IMR-90 (cell line): ENCODE results near the gene FFAR1. TPM values are rescaled to one million over a fixed set of nuclear protein-coding genes. Genes with fewer than 3 reads are reported as not detected.

Experiments
- ATAC-seq: fragments of 200-7000 bp; cut with Tn5 transposase; 2 replicates; pipeline ENCODE4 v1.9.1; 2020; ENCODE audit warnings: low read depth, mild to moderate bottlenecking, moderate library complexity
- Bru-seq: library from RNA; stranded (reverse); fragments of 400-500 nt; gene quantifications from one replicate; lab custom pipeline; 2021; lab: Mats Ljungman, UMichigan
- BruChase-seq, 2 experiments: library from RNA; stranded (reverse); fragments of 400-500 nt; gene quantifications; one replicate each; lab custom pipeline; 2021; lab: Mats Ljungman, UMichigan
- BruUV-seq: library from RNA; stranded (reverse); fragments of 400-500 nt; replicated peaks from 2 replicates; lab custom pipeline; 2021; lab: Mats Ljungman, UMichigan
- CTCF ChIA-PET: fragments of 300-600 bp; formaldehyde crosslinking; extraction: SDS; loops from one replicate; lab custom pipeline; 2021; ENCODE audit warnings: antibody characterized with exemption; lab: Yijun Ruan, JAX
- POLR2A ChIA-PET: fragments of 300-600 bp; sonication (Branson Sonifier 250); formaldehyde crosslinking; loops from one replicate; lab custom pipeline; 2022; ENCODE audit warnings: antibody characterized with exemption; ENCODE audit not compliant: unreplicated experiment; lab: Charles Lee
- DNase-seq: peaks from one replicate; pipeline ENCODE4 v3.0.0; 2013
- H2AFZ ChIP-seq: replicated peaks from 2 replicates; pipeline ENCODE3; 2013; ENCODE audit warnings: low read length, mild to moderate bottlenecking; ENCODE audit not compliant: poor library complexity
- H2AK5ac ChIP-seq: 2 replicates; pipeline ENCODE4 v1.6.1; 2013; ENCODE audit warnings: low read depth, low read length, inconsistent platforms
- H2AK9ac ChIP-seq: replicated peaks from 2 replicates; pipeline ENCODE3; 2013; ENCODE audit warnings: mild to moderate bottlenecking, low read depth, low read length, moderate library complexity; ENCODE audit not compliant: poor library complexity
- H2BK120ac ChIP-seq: 2 replicates; pipeline ENCODE4 v1.6.1; 2013; ENCODE audit warnings: low read depth, low read length, inconsistent platforms
- H2BK15ac ChIP-seq: 3 replicates; pipeline ENCODE4 v1.6.1; 2013; ENCODE audit warnings: low read depth, low read length, inconsistent platforms
- H2BK20ac ChIP-seq: 2 replicates; pipeline ENCODE4 v1.6.1; 2013; ENCODE audit warnings: low read depth, mild to moderate bottlenecking, inconsistent platforms, low read length, moderate library complexity
- H2BK5ac ChIP-seq: 2 replicates; pipeline ENCODE4 v1.6.1; 2013; ENCODE audit warnings: mild to moderate bottlenecking, low read depth, low read length, inconsistent platforms; ENCODE audit not compliant: poor library complexity, severe bottlenecking
- H3K14ac ChIP-seq: replicated peaks from 2 replicates; pipeline ENCODE4 v1.6.1; 2013; ENCODE audit warnings: low read depth, low read length, inconsistent platforms
- H3K18ac ChIP-seq: 2 replicates; pipeline ENCODE4 v1.6.1; 2013; ENCODE audit warnings: low read depth, low read length, control low read depth
- H3K23ac ChIP-seq: 2 replicates; pipeline ENCODE4 v1.6.1; 2013; ENCODE audit warnings: low read depth, low read length, inconsistent platforms
- H3K27ac ChIP-seq: 2 replicates; pipeline ENCODE4 v1.5.1; 2013; ENCODE audit warnings: mild to moderate bottlenecking, control low read depth, low read length; ENCODE audit not compliant: insufficient read depth
- H3K27me3 ChIP-seq: 2 replicates; pipeline ENCODE4 v1.6.1; 2013; ENCODE audit warnings: low read length; ENCODE audit not compliant: control insufficient read depth, insufficient read depth
- H3K36me3 ChIP-seq: 2 replicates; pipeline ENCODE4 v1.6.1; 2013; ENCODE audit warnings: low read length, mixed read lengths; ENCODE audit not compliant: control insufficient read depth, insufficient read depth
- H3K4ac ChIP-seq: 2 replicates; pipeline ENCODE4 v1.6.1; 2013; ENCODE audit warnings: low read depth, low read length, inconsistent platforms
- H3K4me1 ChIP-seq: 2 replicates; pipeline ENCODE4 v1.6.1; 2013; ENCODE audit warnings: low read length, mixed read lengths; ENCODE audit not compliant: control insufficient read depth, insufficient read depth
- H3K4me2 ChIP-seq: 2 replicates; pipeline ENCODE4 v1.6.1; 2013; ENCODE audit warnings: low read depth, mild to moderate bottlenecking, control low read depth, low read length, moderate library complexity
- H3K4me3 ChIP-seq: 2 replicates; pipeline ENCODE4 v1.5.1; 2013; ENCODE audit warnings: low read depth, mild to moderate bottlenecking, control low read depth, low read length, moderate library complexity; ENCODE audit not compliant: insufficient read depth
- H3K56ac ChIP-seq: 2 replicates; pipeline ENCODE4 v1.6.1; 2013; ENCODE audit warnings: low read length, inconsistent platforms; ENCODE audit not compliant: insufficient read depth; ENCODE audit errors: extremely low read depth
- H3K79me1 ChIP-seq, 2 experiments: 2 replicates each; pipeline ENCODE4 v1.6.1; 2013; ENCODE audit warnings: low read length in 2 of 2, inconsistent platforms in 1 of 2, low read depth in 1 of 2
- H3K9ac ChIP-seq: 2 replicates; pipeline ENCODE4 v1.6.1; 2013; ENCODE audit warnings: low read depth, low read length, control low read depth
- H3K9me1 ChIP-seq: 2 replicates; pipeline ENCODE4 v1.6.1; 2013; ENCODE audit warnings: low read length, inconsistent platforms; ENCODE audit not compliant: insufficient read depth
- H3K9me3 ChIP-seq: 2 replicates; pipeline ENCODE4 v1.6.1; 2013; ENCODE audit warnings: low read length; ENCODE audit not compliant: control insufficient read depth, insufficient read depth
- H4K20me1 ChIP-seq: 2 replicates; pipeline ENCODE4 v1.6.1; 2013; ENCODE audit warnings: low read length, inconsistent platforms; ENCODE audit not compliant: insufficient read depth
- H4K5ac ChIP-seq: 2 replicates; pipeline ENCODE4 v1.6.1; 2013; ENCODE audit warnings: mild to moderate bottlenecking, low read depth, low read length, control low read depth
- H4K8ac ChIP-seq, 2 experiments: 2 replicates each; pipeline ENCODE4 v1.6.1; 2013; ENCODE audit warnings: low read depth in 2 of 2, low read length in 2 of 2, control low read depth in 1 of 2, inconsistent platforms in 1 of 2
- H4K91ac ChIP-seq: 2 replicates; pipeline ENCODE4 v1.6.1; 2013; ENCODE audit warnings: low read depth, low read length, inconsistent platforms; ENCODE audit not compliant: insufficient read depth
- BHLHE40 ChIP-seq: fragments of 150-350 bp; IDR thresholded peaks from 2 replicates; pipeline ENCODE4 v1.6.1; 2016; ENCODE audit warnings: mild to moderate bottlenecking, low read depth, low read length
- CEBPB ChIP-seq: IDR thresholded peaks from 2 replicates; pipeline ENCODE4 v1.6.1; 2012; ENCODE audit warnings: low read depth, low read length, improper control_type of control experiment
- CHD1 ChIP-seq: IDR thresholded peaks from 2 replicates; pipeline ENCODE4 v1.6.1; 2012; ENCODE audit warnings: low read depth, low read length, improper control_type of control experiment
- CTCF ChIP-seq: conservative IDR thresholded peaks from 2 replicates; pipeline ENCODE4 v1.5.1; 2012; ENCODE audit warnings: mild to moderate bottlenecking, low read depth, low read length, improper control_type of control experiment
- ELK1 ChIP-seq: fragments of 150-350 bp; IDR thresholded peaks from 2 replicates; pipeline ENCODE4 v1.6.1; 2016; ENCODE audit warnings: low read depth, mild to moderate bottlenecking, low read length, moderate library complexity, borderline replicate concordance
- FOS ChIP-seq: fragments of 150-350 bp; IDR thresholded peaks from 2 replicates; pipeline ENCODE4 v1.6.1; 2016; ENCODE audit warnings: low read depth, low read length
- MAZ ChIP-seq: IDR thresholded peaks from 2 replicates; pipeline ENCODE4 v1.6.1; 2012; ENCODE audit warnings: low read depth, mild to moderate bottlenecking, low read length, improper control_type of control experiment, moderate library complexity, borderline replicate concordance
- MXI1 ChIP-seq: IDR thresholded peaks from 2 replicates; pipeline ENCODE4 v1.6.1; 2012; ENCODE audit warnings: low read depth, mild to moderate bottlenecking, low read length, moderate library complexity, borderline replicate concordance
- NFE2L2 ChIP-seq: fragments of 150-350 bp; IDR thresholded peaks from 2 replicates; pipeline ENCODE4 v1.6.1; 2016; ENCODE audit warnings: low read depth, mild to moderate bottlenecking, low read length
- POLR2A ChIP-seq: IDR thresholded peaks from 2 replicates; pipeline ENCODE4 v1.6.1; 2012; ENCODE audit warnings: mild to moderate bottlenecking, low read depth, low read length
- RAD21 ChIP-seq: IDR thresholded peaks from 2 replicates; pipeline ENCODE4 v1.6.1; 2012; ENCODE audit warnings: low read length, improper control_type of control experiment
- RCOR1 ChIP-seq: IDR thresholded peaks from 2 replicates; pipeline ENCODE4 v1.6.1; 2012; ENCODE audit warnings: mild to moderate bottlenecking, low read length, improper control_type of control experiment; ENCODE audit not compliant: insufficient replicate concordance
- USF2 ChIP-seq: fragments of 150-350 bp; IDR thresholded peaks from 2 replicates; pipeline ENCODE4 v1.6.1; 2017; ENCODE audit warnings: mild to moderate bottlenecking, antibody characterized with exemption, low read length, low read depth
- WGBS, 2 experiments: methylation state at CpG; one replicate each; pipeline versions ENCODE4 v1.1.5 to v1.1.7; 2013; ENCODE audit warnings: missing lambda C conversion rate in 2 of 2; ENCODE audit not compliant: insufficient read length in 1 of 2; ENCODE audit errors: extremely low coverage in 2 of 2; 5-methylcytosine and 5-hydroxymethylcytosine counted together
- dilution Hi-C: fragments of 300-500 bp; cut with HindIII; formaldehyde crosslinking; loops from one replicate; pipeline ENCODE4 v1.14.3; 2018; ENCODE audit warnings: low sequenced_read_pairs; ENCODE audit not compliant: unreplicated experiment
- in situ Hi-C: fragments of 300-500 bp; cut with MboI; formaldehyde crosslinking; loops from 3 replicates; pipeline ENCODE4 v1.14.3; 2019; ENCODE audit warnings: low sequenced_read_pairs, inconsistent platforms, mixed read lengths
- intact Hi-C: fragments of 100-400 bp; cut with micrococcal nuclease; formaldehyde crosslinking; loops from 2 replicates; pipeline ENCODE4 v1.10.0; 2022
- long read RNA-seq: library from polyadenylated mRNA; unstranded; transcript quantifications from one replicate; pipeline ENCODE4 v2.0.0, GENCODE V29; 2021; ENCODE audit not compliant: unreplicated experiment
- polyA plus RNA-seq, 3 experiments: library from polyadenylated mRNA; depleted of rRNA; stranded (reverse); fragments of >200 nt; gene quantifications; 2 replicates each; pipeline ENCODE4 v1.2.3, GENCODE V29; 2012; ENCODE audit warnings: low replicate concordance in 1 of 3
- total RNA-seq: library from RNA; depleted of rRNA; stranded (reverse); fragments of >200 nt; gene quantifications from 2 replicates; pipeline ENCODE4 v1.2.3, GENCODE V29; 2012; rRNA removed

FFAR1 gene
- total RNA-seq (not detected in 2 replicates), polyA plus RNA-seq (2012; rRNA removed) (not detected in 2 replicates), Bru-seq, nascent RNA (not detected), BruChase-seq, experiment 1, labeled RNA remaining after a 6-hour chase (not detected), BruChase-seq, experiment 2, labeled RNA remaining after a 2-hour chase (not detected)
- not detected in 2 replicates for polyA plus RNA-seq (2012; cell fraction: cytosol; rRNA removed)
- polyA plus RNA-seq (2012; cell fraction: nucleus; rRNA removed; ENCODE audit: low replicate concordance) = not detected in 2 replicates
- long read RNA-seq = 0 reads

- H3K9me3 ChIP-seq = no peaks in the 10 kb centered on the region
- no peak within 1 kb of the TSS for H2BK15ac ChIP-seq
- H2AK9ac ChIP-seq = no peak within 1 kb of the TSS
- no peak for ATAC-seq
- no peak within 1 kb of the TSS for H3K18ac ChIP-seq
- no peak within 1 kb of the TSS for H3K9ac ChIP-seq
- H4K8ac ChIP-seq = no peak within 1 kb of the TSS
- no peak within 1 kb of the TSS for H2BK120ac ChIP-seq
- H3K4me1 ChIP-seq = no peaks in the 10 kb centered on the region
- H2BK5ac ChIP-seq = no peak within 1 kb of the TSS
- BruUV-seq = no TSS peak
- H3K56ac ChIP-seq = no peak within 1 kb of the TSS
- no peaks in the 10 kb centered on the region for H4K20me1 ChIP-seq
- H3K9me1 ChIP-seq = no peaks in the 10 kb centered on the region
- peaks cover 11% of the 10 kb centered on the region for H3K27me3 ChIP-seq
- intact Hi-C loops = no loop called here
- no peak within 1 kb of the TSS for H2BK20ac ChIP-seq
- H4K91ac ChIP-seq = no peak within 1 kb of the TSS
- in situ Hi-C loops = loop anchor here (25.0 kb wide), 1 partner anchor 240 kb away; the partner anchor contains the start of gene PMIS2
- CTCF ChIA-PET = interaction anchor here (0.7 kb wide), 1 partner anchor 147 kb away, joined by 3 read pairs; no protein-coding TSS in a partner anchor
- no peaks in the 10 kb centered on the region for H3K36me3 ChIP-seq
- no peak within 1 kb of the TSS for H4K5ac ChIP-seq
- no peak within 1 kb of the TSS for H3K4me2 ChIP-seq
- H3K27ac ChIP-seq = no peak within 1 kb of the TSS
- no peaks in the 10 kb centered on the region for H3K79me1 ChIP-seq
- DNase-seq = no peak
- H2AK5ac ChIP-seq = no peak within 1 kb of the TSS
- no peak within 1 kb of the TSS for H3K4me3 ChIP-seq
- dilution Hi-C loops = no loop called here
- no peak within 1 kb of the TSS for H3K23ac ChIP-seq
- whole genome bisulfite sequencing, 2 experiments = 71% methylated on average over 5 of the region's 18 CpGs; no CpG with 5 or more reads in 1 of the 2 experiments
- H2AFZ ChIP-seq = no peak within 1 kb of the TSS
- no peak within 1 kb of the TSS for H3K14ac ChIP-seq
- no peak within 1 kb of the TSS for H3K4ac ChIP-seq
- POLR2A ChIA-PET = no interaction called here
- no peak for TF ChIP-seq RCOR1
- TF ChIP-seq MXI1 = no peak
- TF ChIP-seq MAZ = no peak
- TF ChIP-seq NFE2L2 = no peak
- TF ChIP-seq CTCF = no peak
- TF ChIP-seq ELK1 = no peak
- no peak for TF ChIP-seq USF2
- no peak for TF ChIP-seq BHLHE40
- TF ChIP-seq CEBPB = no peak
- no peak for TF ChIP-seq FOS
- no peak for TF ChIP-seq RAD21
- TF ChIP-seq POLR2A = no peak
- no peak for TF ChIP-seq CHD1
Measured at GRCh38 chr19:35347171-35347929, at the start of gene FFAR1. Gene FFAR1, plus strand, starts transcription at chr19:35347902. Its CDS starts 3,650 bp downstream, at chr19:35351552.
